ENCODE results near the gene RPS21.

Gene RPS21

GRCh38 chr20:62427172-62428001 lies 40.5 kb downstream of the RPS21 start, which contains the start of gene RBBP8NL:
Gene RBBP8NL (minus strand): TSS chr20:62427539. CDS start chr20:62419647, 7,892 bp downstream.
- H3K27me3 ChIP-seq (ENCODE audit: insufficient read depth, low read length, poor library complexity) = no peaks in the 10 kb centered on the region
- ATAC-seq (ENCODE audit: insufficient read depth, low read depth) (no peak), DNase-seq (no peak)
- no peaks in the 10 kb centered on the region for H3K36me3 ChIP-seq (ENCODE audit: insufficient read depth, low read length)
- no peak within 1 kb of the TSS for H3K4me3 ChIP-seq (ENCODE audit: low read depth in 1 of 2, low read length in 2 of 2)
- H3K79me2 ChIP-seq (ENCODE audit: insufficient read depth, low read length) = no peaks in the 10 kb centered on the region
- no peak for TF ChIP-seq CTCF (IDR thresholded peaks at IDR 0.05; ENCODE audit: borderline replicate concordance, extremely low read depth, low read length, poor library complexity, severe bottlenecking)
- no peak for TF ChIP-seq EZH2 (IDR thresholded peaks at IDR 0.05; ENCODE audit: borderline replicate concordance, low read depth, low read length, severe bottlenecking)
- H3K9me3 ChIP-seq (ENCODE audit: insufficient read depth, low read length, severe bottlenecking) = no peaks in the 10 kb centered on the region
- no peaks in the 10 kb centered on the region for H3K4me1 ChIP-seq (ENCODE audit: insufficient read depth, low read length)
- no peak within 1 kb of the TSS for H3K9ac ChIP-seq (ENCODE audit: low read depth, low read length)
- H3K4me2 ChIP-seq (ENCODE audit: insufficient read depth, low read length) = no peak within 1 kb of the TSS
- H4K20me1 ChIP-seq (ENCODE audit: insufficient read depth, low read length) = peaks cover 10% of the 10 kb centered on the region; the same call in 1 of the 2 replicates
- H2AFZ ChIP-seq (ENCODE audit: low read depth, low read length) = no peak within 1 kb of the TSS
- H3K27ac ChIP-seq (ENCODE audit: low read length) = no peak within 1 kb of the TSS

GRCh38 chr20:62428002-62428372 lies 41.1 kb downstream of the RPS21 start:
- Histone ChIP-seq H4K20me1 (ENCODE audit: insufficient read depth, low read length) (peaks cover 12% of the 10 kb centered on the region; the same call in 1 of the 2 replicates), H2AFZ (ENCODE audit: low read depth, low read length) (no peak overlapping the region), H3K27ac (ENCODE audit: low read length) (no peak overlapping the region), H3K4me2 (ENCODE audit: insufficient read depth, low read length) (no peak overlapping the region), H3K36me3 (ENCODE audit: insufficient read depth, low read length) (no peaks in the 10 kb centered on the region), H3K9ac (ENCODE audit: low read depth, low read length) (no peak overlapping the region), H3K9me3 (ENCODE audit: insufficient read depth, low read length, severe bottlenecking) (no peaks in the 10 kb centered on the region), H3K4me3 (ENCODE audit: low read depth in 1 of 2, low read length in 2 of 2) (no peak overlapping the region), H3K27me3 (ENCODE audit: insufficient read depth, low read length, poor library complexity) (no peaks in the 10 kb centered on the region), H3K79me2 (ENCODE audit: insufficient read depth, low read length) (no peaks in the 10 kb centered on the region), H3K4me1 (ENCODE audit: insufficient read depth, low read length) (no peaks in the 10 kb centered on the region)
- no peak for ATAC-seq (ENCODE audit: insufficient read depth, low read depth)
- no peak for TF ChIP-seq CTCF (IDR thresholded peaks at IDR 0.05; ENCODE audit: borderline replicate concordance, extremely low read depth, low read length, poor library complexity, severe bottlenecking)
- no peak for TF ChIP-seq EZH2 (IDR thresholded peaks at IDR 0.05; ENCODE audit: borderline replicate concordance, low read depth, low read length, severe bottlenecking)
- DNase-seq = no peak

GRCh38 chr20:62428396-62429295 lies 41.7 kb downstream of the RPS21 start:
- Histone ChIP-seq H3K27ac (ENCODE audit: low read length) (no peak overlapping the region), H3K27me3 (ENCODE audit: insufficient read depth, low read length, poor library complexity) (no peaks in the 10 kb centered on the region), H3K4me2 (ENCODE audit: insufficient read depth, low read length) (no peak overlapping the region), H3K4me3 (ENCODE audit: low read depth in 1 of 2, low read length in 2 of 2) (no peak overlapping the region), H3K79me2 (ENCODE audit: insufficient read depth, low read length) (no peaks in the 10 kb centered on the region), H3K9me3 (ENCODE audit: insufficient read depth, low read length, severe bottlenecking) (no peaks in the 10 kb centered on the region), H2AFZ (ENCODE audit: low read depth, low read length) (no peak overlapping the region), H3K36me3 (ENCODE audit: insufficient read depth, low read length) (no peaks in the 10 kb centered on the region), H3K4me1 (ENCODE audit: insufficient read depth, low read length) (no peaks in the 10 kb centered on the region), H3K9ac (ENCODE audit: low read depth, low read length) (no peak overlapping the region), H4K20me1 (ENCODE audit: insufficient read depth, low read length) (peaks cover 13% of the 10 kb centered on the region)
- DNase-seq = no peak
- TF ChIP-seq CTCF (IDR thresholded peaks at IDR 0.05; ENCODE audit: borderline replicate concordance, extremely low read depth, low read length, poor library complexity, severe bottlenecking) = no peak
- no peak for TF ChIP-seq EZH2 (IDR thresholded peaks at IDR 0.05; ENCODE audit: borderline replicate concordance, low read depth, low read length, severe bottlenecking)
- no peak for ATAC-seq (ENCODE audit: insufficient read depth, low read depth)
